LHCN-M2 (cell line): ENCODE results near the gene RAC3. TPM values are rescaled to one million over a fixed set of nuclear protein-coding genes. Genes with fewer than 3 reads are reported as not detected.

Experiments used
- DNase-seq: peaks from one replicate; pipeline ENCODE4 v3.0.0-alpha.2; 2012; ENCODE audit warnings: low read depth
- total RNA-seq: library from RNA; depleted of rRNA; stranded (reverse); fragments of >200 nt; gene quantifications from 2 replicates; pipeline ENCODE4 v1.2.3, GENCODE V29; 2014

The RAC3 gene
- total RNA-seq, 1 experiment from 2014 or later: 18.1 TPM

- no peak for DNase-seq
Observed at GRCh38 chr17:81998691-81999438, 32.6 kb upstream of the RAC3 start.

- no peak for DNase-seq
Observed at GRCh38 chr17:81999587-81999975, 31.9 kb upstream of the RAC3 start.

GRCh38 chr17:81999976-82000802 lies 31.3 kb upstream of the RAC3 start:
- DNase-seq: no peak

- DNase-seq: no peak
Observed at GRCh38 chr17:82000803-82001570, 30.5 kb upstream of the RAC3 start.

GRCh38 chr17:82001571-82002056 lies 29.9 kb upstream of the RAC3 start:
- no peak for DNase-seq

- DNase-seq: peak; percentile 95
Observed at GRCh38 chr17:82003411-82004381, 27.8 kb upstream of the RAC3 start.

GRCh38 chr17:82004517-82005455 lies 26.7 kb upstream of the RAC3 start:
- DNase-seq: no peak

- DNase-seq: no peak
Observed at GRCh38 chr17:82005701-82006348, 25.7 kb upstream of the RAC3 start.

- DNase-seq: no peak
Observed at GRCh38 chr17:82006468-82007227, 24.8 kb upstream of the RAC3 start.

GRCh38 chr17:82007228-82007494 lies 24.3 kb upstream of the RAC3 start:
- no peak for DNase-seq

- DNase-seq: peak; percentile 55
Observed at GRCh38 chr17:82007495-82008257, 23.8 kb upstream of the RAC3 start.

GRCh38 chr17:82008258-82008940 lies 23.1 kb upstream of the RAC3 start:
- no peak for DNase-seq

GRCh38 chr17:82008941-82009405 lies 22.5 kb upstream of the RAC3 start:
- DNase-seq: no peak

GRCh38 chr17:82009413-82009812 lies 22.1 kb upstream of the RAC3 start:
- no peak for DNase-seq

- DNase-seq: no peak
Observed at GRCh38 chr17:82010575-82011525, 20.6 kb upstream of the RAC3 start.

GRCh38 chr17:82011617-82012187 lies 19.8 kb upstream of the RAC3 start:
- no peak for DNase-seq
